ENCODE measurements around the gene EXOC6B.

GRCh38 chr2:72572501-72572900 lies 253.3 kb downstream of the EXOC6B start:
- TF ChIP-seq POLR2AphosphoS5 (IDR thresholded peaks at IDR 0.05; ENCODE audit: borderline replicate concordance, low read depth, low read length) (no peak), EZH2 (IDR thresholded peaks at IDR 0.05) (no peak)

All from SK-N-MC (cell line).